GM12878 (cell line): Measurements from ENCODE around the gene NTM.

Experiments
- CBFB ChIP-seq: IDR thresholded peaks from 2 replicates; pipeline ENCODE4 v1.6.1; 2016; ENCODE audit warnings: antibody characterized with exemption, low read depth
- EGR1 ChIP-seq, 2 experiments: IDR thresholded peaks; 1 replicate in 1 of 2; 2 replicates in 1 of 2; pipeline ENCODE4 v1.6.1; 2011 to 2012; ENCODE audit warnings: low read depth in 2 of 2, low read length in 2 of 2, borderline replicate concordance in 1 of 2, mild to moderate bottlenecking in 1 of 2, moderate library complexity in 1 of 2
- EZH2 ChIP-seq: IDR thresholded peaks from 2 replicates; pipeline ENCODE4 v1.6.1; 2012; ENCODE audit warnings: low read depth, mild to moderate bottlenecking, control low read depth, inconsistent platforms, low read length, borderline replicate concordance; ENCODE audit not compliant: control insufficient read depth
- FOS ChIP-seq: IDR thresholded peaks from 3 replicates; pipeline ENCODE4 v1.6.1; 2011; ENCODE audit warnings: borderline replicate concordance; ENCODE audit not compliant: insufficient read length; ENCODE audit errors: extremely low read depth
- NRF1 ChIP-seq: conservative IDR thresholded peaks from 2 replicates; pipeline ENCODE4 v1.6.1; 2011; ENCODE audit warnings: mild to moderate bottlenecking, low read depth, low read length, improper control_type of control experiment
- POLR2A ChIP-seq: IDR thresholded peaks from 2 replicates; pipeline ENCODE4 v1.6.1; 2011; ENCODE audit warnings: low read depth, mild to moderate bottlenecking, low read length
- POLR2AphosphoS5 ChIP-seq: IDR thresholded peaks from 2 replicates; pipeline ENCODE4 v1.6.1; 2011; ENCODE audit warnings: mild to moderate bottlenecking, low read length, inconsistent platforms
- YY1 ChIP-seq: IDR thresholded peaks from 2 replicates; pipeline ENCODE4 v1.6.1; 2011; ENCODE audit warnings: low read depth, mild to moderate bottlenecking, low read length
- ZNF384 ChIP-seq: IDR thresholded peaks from 2 replicates; pipeline ENCODE4 v1.6.1; 2012; ENCODE audit warnings: low read depth, mild to moderate bottlenecking, low read length, improper control_type of control experiment, borderline replicate concordance
- ZNF592 ChIP-seq: fragments of 450-650 bp; IDR thresholded peaks from 2 replicates; pipeline ENCODE4 v1.6.1; 2017; ENCODE audit warnings: mild to moderate bottlenecking, moderate library complexity
- TF ChIP-seq, protein P1 (sequence below): IDR thresholded peaks from 2 replicates; pipeline ENCODE4 v1.6.1; 2011; ENCODE audit warnings: low read depth, low read length, improper control_type of control experiment, borderline replicate concordance
- TF ChIP-seq, protein P2 (sequence below), 3 experiments: IDR thresholded peaks in 2 of 3; conservative IDR thresholded peaks in 1 of 3; 2 replicates each; pipeline ENCODE4 v1.5.1; 2011; ENCODE audit warnings: low read depth in 3 of 3, low read length in 3 of 3, mild to moderate bottlenecking in 3 of 3, control low read depth in 2 of 3, moderate library complexity in 2 of 3, inconsistent platforms in 1 of 3, mixed read lengths in 1 of 3; ENCODE audit not compliant: control insufficient read depth in 2 of 3, insufficient read depth in 1 of 3; ENCODE audit errors: extremely low read depth in 1 of 3
- TF ChIP-seq, protein P3 (sequence below): IDR thresholded peaks from 2 replicates; pipeline ENCODE4 v1.6.1; 2012; ENCODE audit warnings: low read depth, low read length, improper control_type of control experiment

DNA sequence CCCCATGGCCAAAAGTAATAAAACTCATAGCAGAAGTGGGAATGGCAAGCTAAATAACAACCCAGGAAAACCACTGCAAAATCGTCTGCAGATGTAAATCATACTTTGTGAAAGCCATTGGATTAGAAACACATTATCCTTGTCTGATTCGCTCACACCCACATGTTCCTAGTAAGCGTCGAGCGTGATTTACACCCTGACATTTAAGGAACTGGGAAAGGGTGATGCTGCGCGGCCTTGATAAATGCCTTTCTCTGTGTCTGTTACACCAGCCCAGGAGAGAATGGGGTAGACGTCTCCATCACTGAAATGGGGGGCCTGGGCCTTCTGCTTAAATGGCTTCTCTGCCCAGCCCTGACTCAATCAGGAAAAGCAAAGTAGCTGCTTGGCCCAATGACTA lies 162.7 kb downstream of the NTM start:
- TF ChIP-seq, protein P1, sequence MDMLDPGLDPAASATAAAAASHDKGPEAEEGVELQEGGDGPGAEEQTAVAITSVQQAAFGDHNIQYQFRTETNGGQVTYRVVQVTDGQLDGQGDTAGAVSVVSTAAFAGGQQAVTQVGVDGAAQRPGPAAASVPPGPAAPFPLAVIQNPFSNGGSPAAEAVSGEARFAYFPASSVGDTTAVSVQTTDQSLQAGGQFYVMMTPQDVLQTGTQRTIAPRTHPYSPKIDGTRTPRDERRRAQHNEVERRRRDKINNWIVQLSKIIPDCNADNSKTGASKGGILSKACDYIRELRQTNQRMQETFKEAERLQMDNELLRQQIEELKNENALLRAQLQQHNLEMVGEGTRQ = no peak
- TF ChIP-seq EZH2 (no peak), ZNF592 (no peak), POLR2AphosphoS5 (no peak), EGR1 (IDR thresholded peaks at IDR 0.05; ENCODE audit: borderline replicate concordance in 1 of 2, low read depth in 2 of 2, low read length in 2 of 2) (no peak), POLR2A (no peak), ZNF384 (no peak), YY1 (no peak), FOS (no peak), CBFB (no peak), NRF1 (no peak)
- TF ChIP-seq, protein P2, sequence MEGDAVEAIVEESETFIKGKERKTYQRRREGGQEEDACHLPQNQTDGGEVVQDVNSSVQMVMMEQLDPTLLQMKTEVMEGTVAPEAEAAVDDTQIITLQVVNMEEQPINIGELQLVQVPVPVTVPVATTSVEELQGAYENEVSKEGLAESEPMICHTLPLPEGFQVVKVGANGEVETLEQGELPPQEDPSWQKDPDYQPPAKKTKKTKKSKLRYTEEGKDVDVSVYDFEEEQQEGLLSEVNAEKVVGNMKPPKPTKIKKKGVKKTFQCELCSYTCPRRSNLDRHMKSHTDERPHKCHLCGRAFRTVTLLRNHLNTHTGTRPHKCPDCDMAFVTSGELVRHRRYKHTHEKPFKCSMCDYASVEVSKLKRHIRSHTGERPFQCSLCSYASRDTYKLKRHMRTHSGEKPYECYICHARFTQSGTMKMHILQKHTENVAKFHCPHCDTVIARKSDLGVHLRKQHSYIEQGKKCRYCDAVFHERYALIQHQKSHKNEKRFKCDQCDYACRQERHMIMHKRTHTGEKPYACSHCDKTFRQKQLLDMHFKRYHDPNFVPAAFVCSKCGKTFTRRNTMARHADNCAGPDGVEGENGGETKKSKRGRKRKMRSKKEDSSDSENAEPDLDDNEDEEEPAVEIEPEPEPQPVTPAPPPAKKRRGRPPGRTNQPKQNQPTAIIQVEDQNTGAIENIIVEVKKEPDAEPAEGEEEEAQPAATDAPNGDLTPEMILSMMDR (IDR thresholded peaks at IDR 0.05 in 2 of 3, conservative IDR thresholded peaks at IDR 0.05 in 1 of 3; ENCODE audit: control insufficient read depth in 2 of 3, extremely low read depth in 1 of 3, insufficient read depth in 1 of 3, low read depth in 3 of 3, low read length in 3 of 3) = no peak
- TF ChIP-seq, protein P3, sequence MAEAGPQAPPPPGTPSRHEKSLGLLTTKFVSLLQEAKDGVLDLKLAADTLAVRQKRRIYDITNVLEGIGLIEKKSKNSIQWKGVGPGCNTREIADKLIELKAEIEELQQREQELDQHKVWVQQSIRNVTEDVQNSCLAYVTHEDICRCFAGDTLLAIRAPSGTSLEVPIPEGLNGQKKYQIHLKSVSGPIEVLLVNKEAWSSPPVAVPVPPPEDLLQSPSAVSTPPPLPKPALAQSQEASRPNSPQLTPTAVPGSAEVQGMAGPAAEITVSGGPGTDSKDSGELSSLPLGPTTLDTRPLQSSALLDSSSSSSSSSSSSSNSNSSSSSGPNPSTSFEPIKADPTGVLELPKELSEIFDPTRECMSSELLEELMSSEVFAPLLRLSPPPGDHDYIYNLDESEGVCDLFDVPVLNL = no peak
